Medulla oblongata (tissue), 1 donor: ENCODE data around the gene LPIN2.
A peak's percentile ranks its signal among the peaks of the same experiment; 100 is the strongest.
"Not testable (repeated sequence)": the region's sequence is repeated elsewhere in the genome, so short reads cannot be mapped to it uniquely, and the experiment has no call there.

Experiments used
- DNase-seq: peaks from one replicate; pipeline ENCODE4 v3.0.0-alpha.2; 2015; ENCODE audit errors: extremely low spot score

The LPIN2 gene, protein sequence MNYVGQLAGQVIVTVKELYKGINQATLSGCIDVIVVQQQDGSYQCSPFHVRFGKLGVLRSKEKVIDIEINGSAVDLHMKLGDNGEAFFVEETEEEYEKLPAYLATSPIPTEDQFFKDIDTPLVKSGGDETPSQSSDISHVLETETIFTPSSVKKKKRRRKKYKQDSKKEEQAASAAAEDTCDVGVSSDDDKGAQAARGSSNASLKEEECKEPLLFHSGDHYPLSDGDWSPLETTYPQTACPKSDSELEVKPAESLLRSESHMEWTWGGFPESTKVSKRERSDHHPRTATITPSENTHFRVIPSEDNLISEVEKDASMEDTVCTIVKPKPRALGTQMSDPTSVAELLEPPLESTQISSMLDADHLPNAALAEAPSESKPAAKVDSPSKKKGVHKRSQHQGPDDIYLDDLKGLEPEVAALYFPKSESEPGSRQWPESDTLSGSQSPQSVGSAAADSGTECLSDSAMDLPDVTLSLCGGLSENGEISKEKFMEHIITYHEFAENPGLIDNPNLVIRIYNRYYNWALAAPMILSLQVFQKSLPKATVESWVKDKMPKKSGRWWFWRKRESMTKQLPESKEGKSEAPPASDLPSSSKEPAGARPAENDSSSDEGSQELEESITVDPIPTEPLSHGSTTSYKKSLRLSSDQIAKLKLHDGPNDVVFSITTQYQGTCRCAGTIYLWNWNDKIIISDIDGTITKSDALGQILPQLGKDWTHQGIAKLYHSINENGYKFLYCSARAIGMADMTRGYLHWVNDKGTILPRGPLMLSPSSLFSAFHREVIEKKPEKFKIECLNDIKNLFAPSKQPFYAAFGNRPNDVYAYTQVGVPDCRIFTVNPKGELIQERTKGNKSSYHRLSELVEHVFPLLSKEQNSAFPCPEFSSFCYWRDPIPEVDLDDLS

DNA sequence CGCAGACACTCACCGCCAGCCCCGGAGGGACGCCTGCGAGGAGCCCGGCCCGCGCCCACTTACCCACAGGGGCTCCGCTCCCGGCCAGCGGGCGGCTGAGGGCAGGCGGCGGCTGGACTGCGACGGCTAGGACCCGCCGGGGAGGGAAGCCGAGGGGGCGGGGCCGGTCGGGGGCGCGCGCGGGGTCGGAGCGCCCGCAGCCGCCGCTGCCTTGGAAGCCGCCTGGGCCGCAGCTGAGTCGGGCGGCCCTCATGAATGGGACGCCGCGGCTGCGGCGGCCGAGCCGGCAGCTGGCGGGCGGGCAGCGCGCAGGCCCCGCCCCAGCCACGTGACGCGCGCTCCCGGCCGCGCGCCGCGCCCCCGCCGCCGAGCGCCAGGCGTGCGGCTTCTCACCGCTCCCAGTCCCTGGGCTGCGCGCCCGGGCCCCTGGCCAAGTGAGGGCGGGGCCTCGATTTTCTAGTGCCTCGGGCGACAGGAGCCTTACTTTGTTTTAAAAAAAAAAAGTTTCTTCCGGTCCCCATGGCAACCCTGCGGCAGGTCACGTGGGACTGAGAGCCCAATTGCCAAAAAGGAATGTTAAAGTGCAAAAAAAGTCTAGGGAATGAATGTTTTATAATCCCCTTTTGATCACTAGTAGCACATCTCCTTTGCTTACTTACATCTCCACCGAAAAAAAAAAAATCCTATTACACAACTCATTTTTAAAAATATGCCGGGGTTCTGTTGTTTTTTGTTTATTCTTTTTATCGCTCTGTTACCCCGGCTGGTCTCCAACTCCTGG is at the start of gene LPIN2:
Gene LPIN2 (minus strand): TSS at position 121 of the 781 bp plus-strand sequence. CDS start 52,304 bp downstream, outside the sequence.
- peak; percentile 97 for DNase-seq

DNA sequence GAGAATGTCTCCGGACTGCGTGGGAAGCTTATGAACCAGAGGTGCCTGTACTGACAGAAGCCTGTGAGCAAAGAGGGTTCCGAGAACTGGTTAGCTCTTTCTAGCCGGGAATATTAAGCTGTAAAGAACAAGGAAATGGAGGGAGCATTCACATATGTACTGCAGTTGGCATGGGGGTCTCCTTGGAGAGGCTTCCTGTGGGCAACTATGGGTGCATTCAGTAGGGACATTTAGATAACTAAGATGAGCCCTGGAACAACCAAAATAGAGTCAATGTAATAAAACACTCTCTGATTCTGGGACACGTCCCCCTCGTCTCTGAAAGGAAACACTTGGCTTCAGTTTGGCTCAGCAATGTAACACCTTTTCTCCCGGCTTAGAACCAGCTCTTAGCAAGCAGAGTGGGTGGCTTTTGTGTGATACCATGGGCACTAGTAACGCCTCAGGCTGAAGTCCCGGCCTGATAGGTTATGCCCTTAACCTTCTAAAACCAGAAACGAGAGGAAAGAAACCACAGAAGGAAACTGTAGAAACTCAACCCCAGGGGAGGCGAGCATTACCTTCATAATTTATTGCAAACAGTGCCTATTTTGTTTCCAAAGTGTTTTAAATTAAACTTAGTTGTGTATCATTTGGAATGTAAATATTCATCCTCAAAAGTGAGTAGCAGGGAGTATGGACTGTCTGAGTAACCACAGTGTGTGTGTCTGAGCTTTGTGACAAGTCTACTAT is 48.8 kb upstream of the LPIN2 start:
- DNase-seq = no peak

DNA sequence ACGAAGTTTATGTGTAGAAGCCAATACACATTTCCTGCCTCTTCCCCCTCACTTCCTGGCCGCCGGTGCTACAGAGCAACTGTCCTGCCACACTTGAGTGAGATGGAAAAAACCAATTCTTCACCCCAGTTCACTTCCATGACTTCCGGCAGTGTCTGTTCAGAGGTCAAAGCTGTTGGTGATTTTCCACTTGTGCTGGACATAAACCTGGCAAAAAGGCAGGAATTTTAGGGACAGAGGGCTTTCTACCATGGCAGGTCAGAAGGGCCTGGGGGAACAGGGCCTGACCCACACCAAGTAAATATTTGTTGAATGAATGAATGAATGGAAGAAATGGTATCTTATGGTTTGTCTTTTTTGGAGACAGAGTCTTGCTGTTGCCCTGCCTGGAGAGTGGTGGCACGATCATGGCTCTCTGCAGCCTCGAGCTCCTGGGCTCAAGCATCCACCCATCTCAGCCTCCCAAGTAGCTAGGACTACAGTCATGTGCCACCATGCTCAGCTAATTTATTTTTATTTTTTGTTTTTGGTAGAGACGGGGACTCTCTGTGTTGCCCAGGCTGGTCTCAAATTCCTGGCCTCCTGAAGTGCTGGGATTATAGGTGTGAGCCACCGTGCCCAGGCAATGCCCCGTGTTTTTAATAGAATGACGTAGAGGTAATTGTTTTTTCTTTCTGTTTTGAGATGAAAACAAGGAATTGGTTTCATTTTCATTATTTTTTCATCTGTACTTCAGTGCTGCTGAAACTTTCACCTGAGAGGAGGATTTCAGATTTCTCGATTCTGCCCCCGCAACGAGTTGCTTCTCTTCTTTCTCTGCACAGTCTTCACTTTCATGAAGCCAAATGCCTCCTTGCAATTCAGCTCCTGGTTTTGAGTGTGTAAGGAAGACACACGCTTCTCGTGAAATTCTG is 48.0 kb upstream of the LPIN2 start:
- DNase-seq = no peak

DNA sequence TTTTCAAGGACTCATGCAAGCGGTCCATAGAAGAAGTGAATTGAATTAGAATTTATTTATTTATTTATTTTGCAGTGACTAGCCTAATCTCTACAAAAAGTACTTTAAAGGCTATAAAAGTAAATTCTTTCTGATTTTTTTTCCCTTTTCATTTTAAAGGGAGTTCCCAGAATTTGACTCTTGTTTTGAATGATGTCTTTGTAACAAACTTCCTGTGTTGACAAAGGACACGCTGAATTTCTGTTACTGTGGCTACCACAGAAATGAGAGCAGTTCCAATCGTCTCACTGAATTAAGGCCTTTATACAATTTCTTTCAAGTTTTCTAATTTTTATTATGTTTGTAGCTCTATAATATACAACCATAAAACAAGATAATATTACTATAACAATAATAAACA is 46.3 kb upstream of the LPIN2 start:
- DNase-seq = peak; percentile 55

DNA sequence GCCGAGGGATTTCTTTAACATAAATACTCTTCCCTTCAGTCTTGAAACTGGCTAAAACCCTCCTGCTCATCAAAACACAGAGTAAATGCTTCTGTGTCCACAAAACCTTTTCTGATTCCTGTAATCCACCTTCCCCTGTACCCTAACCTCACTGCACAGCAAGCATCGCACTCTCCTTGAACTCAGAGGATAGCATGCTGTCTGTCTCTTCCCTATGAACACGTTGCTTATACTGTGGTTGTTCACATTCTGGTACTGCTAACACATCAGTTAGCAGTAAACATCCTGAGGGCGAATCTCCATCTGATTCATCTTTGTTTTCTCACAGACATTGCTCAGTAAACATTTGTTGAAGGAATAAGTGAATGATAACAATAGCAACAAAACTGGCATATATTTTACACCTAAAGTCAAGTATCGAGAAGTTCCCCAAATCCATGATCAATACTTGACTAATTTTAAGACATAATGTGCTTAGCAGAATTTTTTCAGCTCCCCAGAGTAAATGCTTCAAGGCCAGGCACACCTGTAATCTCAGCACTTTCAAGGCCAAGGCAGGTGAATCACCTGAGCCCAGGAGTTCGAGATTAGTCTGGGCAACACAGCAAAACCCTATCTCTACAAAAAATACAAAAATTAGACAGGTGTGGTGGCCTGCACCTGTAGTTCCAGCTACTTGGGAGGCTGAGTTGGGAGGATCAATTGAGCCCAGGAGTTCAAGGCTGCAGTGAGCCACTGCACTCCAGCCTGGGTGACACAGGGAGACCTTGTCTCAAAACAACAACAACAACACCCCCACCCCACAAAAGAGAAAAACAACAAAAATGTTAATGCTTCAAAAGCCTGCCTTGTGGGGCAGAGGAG is 45.6 kb upstream of the LPIN2 start:
- no peak for DNase-seq

DNA sequence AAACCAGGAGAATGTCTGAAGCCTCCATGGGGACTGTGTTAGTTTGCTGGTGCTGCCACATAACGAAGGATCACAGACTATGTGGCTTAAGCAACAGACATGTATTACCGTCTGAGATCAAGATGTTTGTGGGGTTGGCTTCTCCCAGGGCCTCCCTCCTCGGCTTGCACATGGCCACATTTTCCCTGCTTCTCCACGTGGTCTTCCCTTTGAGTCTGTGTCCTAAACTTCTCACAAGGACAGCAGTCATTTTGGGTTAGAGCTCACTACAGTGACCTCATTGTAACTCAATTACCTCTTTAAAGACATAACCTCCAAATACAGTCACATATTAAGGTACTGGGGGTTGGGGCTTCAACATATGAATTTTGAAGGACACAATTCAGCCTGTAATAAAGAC is 44.6 kb upstream of the LPIN2 start:
- DNase-seq = no peak

DNA sequence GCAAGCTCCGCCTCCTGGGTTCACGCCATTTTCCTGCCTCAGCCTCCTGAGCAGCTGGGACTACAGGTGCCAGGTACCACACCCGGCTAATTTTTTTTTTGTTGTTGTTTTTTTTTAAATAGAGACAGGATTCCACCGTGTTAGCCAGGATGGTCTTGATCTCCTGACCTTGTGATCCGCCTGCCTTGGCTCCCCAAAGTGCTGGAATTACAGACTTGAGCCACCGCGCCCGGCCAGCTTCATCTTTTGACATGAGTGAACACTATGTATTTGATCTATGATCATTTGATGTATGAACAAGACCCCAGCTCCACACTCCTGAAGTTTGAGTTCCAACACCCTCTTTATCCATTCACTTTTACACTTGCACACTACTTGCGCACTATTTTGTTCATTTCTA is 43.4 kb upstream of the LPIN2 start:
- DNase-seq = no peak

DNA sequence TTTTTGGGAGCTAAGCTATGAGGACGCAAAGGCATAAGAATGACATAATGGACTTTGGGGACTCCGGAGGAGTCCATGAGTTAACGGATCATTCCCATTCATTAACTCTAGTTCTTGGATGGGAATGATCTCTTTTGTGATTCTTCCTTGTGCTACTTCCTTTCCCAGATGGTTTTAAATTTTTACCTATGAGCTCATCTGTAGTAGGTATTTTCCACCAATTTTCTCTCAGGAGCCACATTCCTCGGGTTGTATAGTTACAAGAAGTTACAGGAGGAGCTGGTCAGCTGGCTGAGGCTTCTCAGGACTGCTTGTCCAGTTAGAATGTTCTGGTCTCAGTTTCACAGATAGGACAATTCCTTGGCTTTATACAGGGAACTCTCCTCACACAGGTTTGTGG is 42.9 kb upstream of the LPIN2 start:
- no peak for DNase-seq

DNA sequence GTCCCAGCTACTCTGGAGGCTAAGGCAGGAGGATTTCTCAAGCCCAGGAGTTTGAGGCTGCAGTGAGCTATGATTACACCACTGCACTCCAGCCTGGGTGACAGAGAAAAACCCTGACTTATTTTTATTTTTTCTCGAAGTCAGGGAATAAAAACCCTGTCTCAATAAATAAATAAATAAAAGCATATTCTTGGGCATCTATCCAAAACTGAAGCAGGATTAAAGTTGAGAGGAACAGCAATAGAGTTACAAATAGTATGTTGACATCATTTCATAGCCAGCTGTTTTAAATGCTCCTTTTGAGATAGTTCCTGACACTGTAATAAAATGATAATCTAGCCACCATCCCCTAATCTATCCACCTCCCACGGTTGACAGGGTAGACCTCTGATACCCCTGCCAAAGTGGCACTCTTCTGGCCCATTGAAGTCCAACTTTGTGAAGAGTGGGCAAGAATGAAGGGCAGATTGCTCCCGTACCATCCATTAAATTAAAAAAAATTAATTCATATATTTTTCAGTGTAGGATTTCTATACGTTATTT is 42.3 kb upstream of the LPIN2 start:
- no peak for DNase-seq

DNA sequence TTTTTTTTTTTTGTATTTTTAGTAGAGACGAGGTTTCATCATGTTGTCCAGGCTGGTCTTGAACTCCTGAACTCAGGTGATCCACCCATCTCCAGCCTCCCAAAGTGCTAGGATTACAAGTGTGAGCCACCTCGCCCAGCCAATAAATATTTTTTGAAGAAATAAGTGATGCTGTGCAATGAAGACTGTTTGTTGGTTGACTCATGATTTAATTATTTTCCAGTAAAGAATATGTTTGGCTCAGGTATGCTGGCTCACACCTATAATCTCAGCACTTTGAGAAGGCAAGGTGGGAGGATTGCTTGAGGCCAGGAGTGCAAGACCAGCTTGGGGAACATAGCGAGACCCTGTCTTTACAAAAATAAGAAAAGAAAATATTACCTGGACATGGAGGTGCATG is 41.8 kb upstream of the LPIN2 start:
- no peak for DNase-seq

DNA sequence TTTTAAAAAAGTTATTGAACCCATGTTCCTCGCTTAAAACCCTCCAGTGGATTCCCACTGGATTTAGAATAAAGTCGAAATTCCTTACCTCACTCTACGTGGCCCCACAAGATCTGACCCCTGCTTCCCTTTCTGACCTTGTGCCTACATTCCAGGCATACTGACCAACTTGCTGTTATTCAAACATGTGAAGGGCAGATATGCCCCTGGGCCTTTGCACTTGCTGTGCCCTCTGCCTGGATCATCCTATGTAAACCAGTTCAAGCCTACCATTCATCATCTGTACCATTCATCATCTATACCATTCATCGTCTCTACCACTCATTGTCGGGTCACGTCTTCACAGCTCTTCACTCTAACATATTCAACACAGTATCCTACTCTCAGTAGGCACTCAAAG is 41.3 kb upstream of the LPIN2 start:
- DNase-seq = no peak

DNA sequence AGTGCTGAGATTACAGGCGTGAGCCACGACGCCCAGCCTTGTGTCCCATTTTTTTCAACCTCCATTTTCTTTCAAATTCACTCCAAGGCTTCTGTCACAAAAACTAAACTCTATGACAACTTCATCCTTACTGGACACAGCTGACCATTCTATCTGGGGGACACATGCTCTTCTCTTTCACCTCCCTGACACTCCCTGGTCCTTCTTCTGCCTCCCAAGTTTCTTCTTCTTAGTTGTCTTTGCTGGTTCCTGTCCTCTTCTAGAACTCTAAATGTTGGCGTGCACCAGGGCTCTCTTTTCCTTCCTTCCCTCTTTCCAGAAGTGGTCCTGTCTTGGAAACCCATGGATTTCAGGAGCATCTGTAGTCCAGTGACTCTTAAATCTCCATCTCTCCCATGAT is 40.1 kb upstream of the LPIN2 start:
- no peak for DNase-seq

DNA sequence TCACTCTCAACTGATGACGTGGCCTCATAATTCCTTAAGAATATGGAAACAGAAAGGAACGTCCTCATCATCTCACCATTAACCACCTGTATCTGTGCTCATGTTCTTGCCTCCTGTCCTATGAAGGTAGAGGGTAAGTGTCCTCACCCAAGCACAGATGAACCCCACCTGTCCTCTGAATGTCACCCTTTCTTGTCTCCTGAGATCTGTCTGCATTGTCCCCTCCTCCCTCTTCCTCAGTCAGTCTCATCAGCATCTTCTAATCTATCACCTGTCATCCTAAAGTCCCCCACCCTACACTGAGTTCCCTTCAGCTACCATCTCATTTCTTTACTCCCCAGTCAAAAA is 39.4 kb upstream of the LPIN2 start:
- DNase-seq = no peak

DNA sequence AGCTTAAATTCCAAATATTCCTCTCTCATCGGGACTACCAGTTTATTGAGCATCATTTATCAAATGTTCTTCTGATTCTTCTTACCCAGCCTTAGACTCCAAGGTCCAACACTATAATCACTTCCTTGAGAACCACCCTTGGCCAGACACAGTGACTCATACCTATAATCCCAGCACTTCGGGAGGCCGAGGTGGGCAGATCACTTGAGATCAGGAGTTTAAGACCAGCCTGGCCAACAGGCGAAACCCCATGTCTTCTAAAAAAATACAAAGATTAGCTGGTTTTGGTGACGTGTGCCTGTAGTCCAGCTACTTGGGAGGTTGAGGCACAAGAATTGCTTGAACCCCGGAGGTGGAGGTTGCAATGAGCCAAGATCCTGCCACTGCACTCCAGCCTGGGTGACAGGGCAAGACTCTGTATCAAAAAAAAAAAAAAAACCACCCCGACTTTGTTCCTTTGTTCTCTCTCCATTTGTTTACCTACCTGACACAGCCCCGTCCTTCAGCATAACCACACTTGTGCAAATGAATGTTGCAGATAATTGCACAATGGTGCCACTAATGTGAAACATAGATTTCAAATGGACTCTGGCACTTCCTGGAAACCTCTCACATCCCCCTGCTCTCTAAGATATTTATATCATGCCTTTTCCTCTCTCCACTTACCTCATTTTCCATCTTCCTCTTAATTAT is 38.9 kb upstream of the LPIN2 start:
- DNase-seq = no peak

DNA sequence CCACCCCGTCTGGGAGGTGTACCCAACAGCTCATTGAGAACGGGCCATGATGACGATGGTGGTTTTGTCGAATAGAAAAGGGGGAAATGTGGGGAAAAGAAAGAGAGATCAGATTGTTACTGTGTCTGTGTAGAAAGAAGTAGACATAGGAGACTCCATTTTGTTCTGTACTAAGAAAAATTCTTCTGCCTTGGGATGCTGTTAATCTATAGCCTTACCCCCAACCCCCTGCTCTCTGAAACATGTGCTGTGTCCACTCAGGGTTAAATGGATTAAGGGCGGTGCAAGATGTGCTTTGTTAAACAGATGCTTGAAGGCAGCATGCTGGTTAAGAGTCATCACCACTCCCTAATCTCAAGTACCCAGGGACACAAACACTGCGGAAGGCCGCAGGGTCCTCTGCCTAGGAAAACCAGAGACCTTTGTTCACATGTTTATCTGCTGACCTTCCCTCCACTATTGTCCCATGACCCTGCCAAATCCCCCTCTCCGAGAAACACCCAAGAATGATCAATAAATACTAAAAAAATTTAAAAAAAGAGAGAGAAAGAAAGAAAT is 37.0 kb upstream of the LPIN2 start:
- not testable (repeated sequence) for DNase-seq

DNA sequence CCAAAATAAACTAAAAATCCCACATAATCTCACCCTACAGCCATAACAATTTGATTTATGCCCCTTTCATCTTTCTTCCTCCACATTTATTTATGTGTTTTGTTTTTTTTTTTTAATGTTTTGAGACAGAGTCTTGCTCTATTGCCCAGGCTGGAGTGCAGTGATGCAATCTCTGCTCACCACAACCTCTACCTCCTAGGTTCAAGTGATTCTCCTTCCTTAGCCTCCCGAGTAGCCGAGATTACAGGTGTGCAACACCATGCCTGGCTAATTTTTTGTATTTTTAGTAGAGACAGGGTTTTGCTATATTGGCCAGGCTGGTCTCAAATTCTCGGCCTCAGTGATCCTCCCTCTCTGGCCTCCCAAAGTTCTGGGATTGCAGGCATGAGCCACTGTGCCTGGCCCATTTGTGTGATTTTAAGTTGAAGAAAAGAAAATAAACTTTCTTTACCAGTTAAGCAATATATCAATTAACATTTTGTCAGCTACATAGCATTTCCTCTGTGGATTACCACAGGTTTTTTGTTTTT is 35.9 kb upstream of the LPIN2 start:
- no peak for DNase-seq

DNA sequence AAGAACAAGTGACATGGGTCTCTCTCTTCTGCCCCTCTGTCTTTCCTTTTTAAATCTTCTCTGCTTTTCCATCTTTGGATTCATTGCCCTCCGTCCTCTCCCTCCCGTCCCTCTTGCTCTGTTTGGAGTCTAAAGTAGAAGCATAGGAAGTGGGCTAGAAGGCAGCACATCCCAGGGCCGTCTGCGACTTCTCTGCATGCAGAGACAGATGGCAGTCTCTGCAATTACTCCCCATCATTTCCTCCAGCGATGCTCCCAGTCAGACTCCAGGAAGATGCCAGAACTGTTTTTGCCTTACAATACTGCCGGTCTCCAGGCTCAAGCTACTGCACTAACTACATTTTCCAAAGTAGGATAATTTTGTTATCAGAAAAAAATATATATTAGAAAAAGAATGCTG is 35.2 kb upstream of the LPIN2 start:
- DNase-seq = no peak

DNA sequence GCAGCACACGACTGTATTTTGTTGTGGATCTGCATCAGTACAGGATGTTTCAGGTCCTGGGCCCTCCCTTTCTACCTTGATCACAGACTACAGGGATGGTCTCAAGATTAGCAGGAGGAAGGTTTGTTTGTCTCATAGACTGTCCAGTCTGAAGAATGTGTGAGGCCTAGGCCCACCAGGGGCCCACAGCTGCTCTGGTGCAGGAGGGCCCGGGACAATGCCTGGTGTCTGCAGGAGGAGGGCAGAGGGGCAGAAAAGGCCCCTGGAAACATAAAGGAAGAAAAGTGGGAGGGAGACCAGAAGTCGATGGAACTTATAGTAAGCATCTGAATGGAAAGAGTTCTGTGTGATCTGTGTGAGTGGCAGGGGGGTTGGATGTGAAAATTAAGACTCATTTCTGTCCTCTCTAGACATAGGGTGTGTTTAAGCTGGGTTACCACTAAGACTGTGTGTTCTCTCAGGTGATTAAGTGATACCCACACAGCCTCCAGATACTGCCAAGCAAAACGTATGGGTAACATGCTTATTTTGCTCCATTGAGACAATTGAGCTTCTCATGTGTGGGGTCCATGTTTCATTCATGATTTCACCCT is 33.4 kb upstream of the LPIN2 start:
- no peak for DNase-seq
